WERI-Rb-1 (cell line): ENCODE results near the gene KIAA0232.

Source experiments
- DNase-seq: peaks from one replicate; pipeline ENCODE4 v3.0.0-alpha.2; 2020
- H3K27ac ChIP-seq: fragments of 250-450 bp; sonication (Bioruptor Pico); 2 replicates; pipeline ENCODE4 v1.5.1; 2020; ENCODE audit warnings: mild to moderate bottlenecking, moderate library complexity
- H3K27me3 ChIP-seq: fragments of 250-450 bp; sonication (Bioruptor Pico); 2 replicates; pipeline ENCODE4 v1.5.1; 2021; ENCODE audit warnings: mild to moderate bottlenecking, low read depth, moderate library complexity; ENCODE audit not compliant: insufficient read depth, severe bottlenecking
- H3K36me3 ChIP-seq: fragments of 250-450 bp; sonication (Bioruptor Pico); 2 replicates; pipeline ENCODE4 v1.5.1; 2020; ENCODE audit warnings: mild to moderate bottlenecking, moderate library complexity
- H3K4me3 ChIP-seq: 2 replicates; pipeline ENCODE4 v1.5.1; 2011; ENCODE audit warnings: low read depth, mild to moderate bottlenecking, control low read depth, low read length
- H3K9me3 ChIP-seq: fragments of 250-450 bp; sonication (Bioruptor Pico); 2 replicates; pipeline ENCODE4 v1.5.1; 2021; ENCODE audit warnings: mild to moderate bottlenecking, moderate library complexity; ENCODE audit not compliant: severe bottlenecking
- CTCF ChIP-seq: IDR thresholded peaks from 2 replicates; pipeline ENCODE4 v1.5.1; 2011; ENCODE audit warnings: low read depth, mild to moderate bottlenecking, control low read depth, inconsistent platforms, low read length

The KIAA0232 gene

GRCh38 chr4:6854098-6854744 is 71.7 kb downstream of the KIAA0232 start:
- TF ChIP-seq CTCF = no peak
- Histone ChIP-seq H3K4me3 (no peak overlapping the region), H3K27ac (no peak overlapping the region), H3K27me3 (no peaks in the 10 kb centered on the region), H3K9me3 (no peaks in the 10 kb centered on the region), H3K36me3 (peaks cover 63% of the 10 kb centered on the region)
- no peak for DNase-seq

GRCh38 chr4:6855692-6856297 is 73.3 kb downstream of the KIAA0232 start:
- no peak for TF ChIP-seq CTCF
- Histone ChIP-seq H3K9me3 (no peaks in the 10 kb centered on the region), H3K27me3 (no peaks in the 10 kb centered on the region), H3K4me3 (no peak overlapping the region), H3K27ac (no peak overlapping the region), H3K36me3 (peaks cover 64% of the 10 kb centered on the region)
- no peak for DNase-seq

GRCh38 chr4:6856391-6856790 is 73.9 kb downstream of the KIAA0232 start:
- Histone ChIP-seq H3K36me3 (peaks cover 64% of the 10 kb centered on the region), H3K9me3 (no peaks in the 10 kb centered on the region), H3K27ac (no peak overlapping the region), H3K27me3 (no peaks in the 10 kb centered on the region), H3K4me3 (no peak overlapping the region)
- DNase-seq = no peak
- TF ChIP-seq CTCF = no peak

- Histone ChIP-seq H3K27ac (no peak overlapping the region), H3K9me3 (no peaks in the 10 kb centered on the region), H3K27me3 (no peaks in the 10 kb centered on the region), H3K36me3 (peaks cover 64% of the 10 kb centered on the region), H3K4me3 (no peak overlapping the region)
- TF ChIP-seq CTCF = no peak
- DNase-seq = no peak
Observed at GRCh38 chr4:6857009-6857882, 74.7 kb downstream of the KIAA0232 start.

- H3K4me3 ChIP-seq = no peak overlapping the region
- no peaks in the 10 kb centered on the region for H3K27me3 ChIP-seq
- DNase-seq = no peak
- H3K27ac ChIP-seq = no peak overlapping the region
- no peaks in the 10 kb centered on the region for H3K9me3 ChIP-seq
- peaks cover 68% of the 10 kb centered on the region for H3K36me3 ChIP-seq
- no peak for TF ChIP-seq CTCF
Observed at GRCh38 chr4:6858997-6859396, 76.5 kb downstream of the KIAA0232 start.
